Stomach (tissue), 4 donors: ENCODE data around the gene SOWAHA.

ENCODE experiments used
- POLR2A ChIP-seq, 4 donors: fragments of 450-650 bp; IDR thresholded peaks; one replicate each; pipeline ENCODE4 v1.6.1; 2016; ENCODE audit warnings: antibody characterized with exemption in 4 of 4, control low read depth in 2 of 4, mild to moderate bottlenecking in 1 of 4, moderate library complexity in 1 of 4
- TF ChIP-seq, protein P1 (sequence below), 7 experiments: fragments of 450-650 bp in 4 of 7; fragments of 200-600 bp in 3 of 7; sonication (generic) in 3 of 7; IDR thresholded peaks; one replicate each; pipeline ENCODE4 v1.5.1; 2016 to 2019; ENCODE audit warnings: antibody characterized with exemption in 7 of 7, control low read depth in 2 of 7, mild to moderate bottlenecking in 1 of 7

GRCh38 chr5:132856011-132856410, 42.9 kb downstream of the SOWAHA start:
- TF ChIP-seq, protein P1, sequence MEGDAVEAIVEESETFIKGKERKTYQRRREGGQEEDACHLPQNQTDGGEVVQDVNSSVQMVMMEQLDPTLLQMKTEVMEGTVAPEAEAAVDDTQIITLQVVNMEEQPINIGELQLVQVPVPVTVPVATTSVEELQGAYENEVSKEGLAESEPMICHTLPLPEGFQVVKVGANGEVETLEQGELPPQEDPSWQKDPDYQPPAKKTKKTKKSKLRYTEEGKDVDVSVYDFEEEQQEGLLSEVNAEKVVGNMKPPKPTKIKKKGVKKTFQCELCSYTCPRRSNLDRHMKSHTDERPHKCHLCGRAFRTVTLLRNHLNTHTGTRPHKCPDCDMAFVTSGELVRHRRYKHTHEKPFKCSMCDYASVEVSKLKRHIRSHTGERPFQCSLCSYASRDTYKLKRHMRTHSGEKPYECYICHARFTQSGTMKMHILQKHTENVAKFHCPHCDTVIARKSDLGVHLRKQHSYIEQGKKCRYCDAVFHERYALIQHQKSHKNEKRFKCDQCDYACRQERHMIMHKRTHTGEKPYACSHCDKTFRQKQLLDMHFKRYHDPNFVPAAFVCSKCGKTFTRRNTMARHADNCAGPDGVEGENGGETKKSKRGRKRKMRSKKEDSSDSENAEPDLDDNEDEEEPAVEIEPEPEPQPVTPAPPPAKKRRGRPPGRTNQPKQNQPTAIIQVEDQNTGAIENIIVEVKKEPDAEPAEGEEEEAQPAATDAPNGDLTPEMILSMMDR (IDR thresholded peaks at IDR 0.05): no peak
- no peak for TF ChIP-seq POLR2A (IDR thresholded peaks at IDR 0.05)
